Activated effector memory CD4-positive, alpha-beta T cell treated with Interleukin-2 at 50 U/mL for 16 hours (primary cell): ENCODE results near the gene CNTN6.

Source experiments
- DNase-seq: peaks from one replicate; pipeline ENCODE4 v3.0.0-alpha.2; 2020

Gene CNTN6

DNA sequence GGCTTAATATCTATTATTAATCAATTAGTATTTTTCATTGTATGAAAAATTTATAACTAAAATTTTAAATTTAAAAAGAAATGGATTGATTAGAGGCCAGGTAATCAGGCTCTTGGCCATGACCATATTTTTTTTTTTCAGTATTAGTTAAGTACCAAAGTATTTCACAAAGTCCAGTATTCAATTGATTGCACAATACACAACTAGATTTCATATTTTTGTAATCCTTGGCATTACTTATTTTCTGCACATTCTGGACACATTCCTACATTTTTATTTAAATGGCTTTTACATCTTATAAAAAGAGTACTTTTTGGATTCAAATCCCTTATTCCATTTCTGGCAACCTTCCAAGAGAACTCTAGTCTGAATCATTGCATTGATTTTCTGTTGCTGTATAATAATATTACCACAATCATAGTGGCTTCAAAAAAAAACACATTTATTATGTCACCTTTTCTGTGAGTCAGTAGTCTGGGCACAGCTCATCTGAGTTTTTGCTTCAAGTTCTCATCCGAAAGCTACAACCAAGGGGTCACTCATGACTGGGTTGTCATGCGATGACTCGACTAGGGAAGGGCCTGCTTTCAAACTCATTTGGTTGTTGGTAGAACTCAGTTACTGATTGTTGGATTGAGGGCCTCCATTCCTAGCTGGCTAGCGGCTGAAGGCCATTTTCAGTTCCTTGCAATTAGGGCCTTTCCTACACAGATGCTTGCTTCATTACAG is 90.7 kb downstream of the CNTN6 start:
- DNase-seq = no peak

- DNase-seq = no peak
Measured at GRCh38 chr3:1190569-1190968, 97.7 kb downstream of the CNTN6 start.

- no peak for DNase-seq
Measured at GRCh38 chr3:1191026-1191425, 98.2 kb downstream of the CNTN6 start.

- no peak for DNase-seq
Measured at GRCh38 chr3:1195947-1196346, 103.1 kb downstream of the CNTN6 start.

DNA sequence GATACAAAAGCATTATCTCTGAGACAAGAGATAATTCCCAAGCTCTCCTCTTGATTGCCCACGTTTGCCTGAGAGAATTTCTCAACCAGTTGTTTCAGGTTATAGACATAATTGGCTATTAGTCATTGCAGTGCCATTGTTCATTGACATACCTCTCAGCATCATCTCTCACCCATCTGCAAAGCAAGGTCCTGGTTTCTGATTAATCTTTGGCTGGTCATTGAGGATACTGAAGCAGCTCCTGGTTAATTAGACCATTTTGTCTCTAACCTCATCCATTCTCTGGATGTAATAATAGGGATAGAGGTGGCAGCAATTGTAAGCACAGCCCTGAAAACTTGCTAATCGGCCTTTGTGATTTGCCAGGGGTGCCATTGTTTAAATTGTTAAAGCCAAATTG is 104.2 kb downstream of the CNTN6 start:
- no peak for DNase-seq

DNA sequence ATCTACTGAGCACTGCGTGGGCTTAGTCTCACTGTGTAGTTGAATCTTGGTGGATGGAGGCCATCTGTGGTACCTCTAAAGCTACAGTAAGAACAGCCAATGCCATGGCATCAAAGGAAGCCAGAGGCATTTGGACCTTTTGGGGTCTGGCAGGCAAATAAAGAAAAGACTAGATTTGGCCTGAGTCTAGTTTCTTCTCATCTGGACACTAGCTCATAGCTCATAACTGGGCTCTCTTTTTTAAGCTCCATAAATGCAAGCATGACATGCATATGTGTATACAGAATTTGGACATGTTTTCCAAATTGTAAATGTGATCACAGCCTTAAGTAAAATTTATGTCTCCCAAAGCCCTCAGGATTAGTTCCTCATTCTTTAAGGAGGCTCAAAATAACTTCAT is 107.5 kb downstream of the CNTN6 start:
- no peak for DNase-seq

DNA sequence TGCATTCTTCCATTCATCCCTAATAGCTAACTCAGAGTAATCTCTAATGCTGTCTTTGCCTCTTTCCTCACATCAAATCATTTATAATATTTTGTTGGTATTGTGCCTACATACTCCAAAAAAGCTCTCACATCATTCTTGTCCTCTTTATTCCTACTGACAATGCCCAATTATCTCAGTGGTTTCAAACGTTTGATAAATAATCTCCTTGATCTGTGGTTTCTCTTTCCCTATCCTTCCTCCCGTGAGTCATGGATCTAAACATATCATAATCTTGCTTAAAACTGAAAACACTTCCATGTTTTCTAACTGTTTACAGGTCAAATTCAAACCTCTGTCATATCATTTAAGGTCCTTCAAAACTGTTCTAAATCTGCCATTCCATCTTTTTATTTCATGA is 115.1 kb downstream of the CNTN6 start:
- no peak for DNase-seq

GRCh38 chr3:1214933-1215332 is 122.1 kb downstream of the CNTN6 start:
- DNase-seq = no peak

- DNase-seq = no peak
Measured at GRCh38 chr3:1216856-1217255, 124.0 kb downstream of the CNTN6 start.

DNA sequence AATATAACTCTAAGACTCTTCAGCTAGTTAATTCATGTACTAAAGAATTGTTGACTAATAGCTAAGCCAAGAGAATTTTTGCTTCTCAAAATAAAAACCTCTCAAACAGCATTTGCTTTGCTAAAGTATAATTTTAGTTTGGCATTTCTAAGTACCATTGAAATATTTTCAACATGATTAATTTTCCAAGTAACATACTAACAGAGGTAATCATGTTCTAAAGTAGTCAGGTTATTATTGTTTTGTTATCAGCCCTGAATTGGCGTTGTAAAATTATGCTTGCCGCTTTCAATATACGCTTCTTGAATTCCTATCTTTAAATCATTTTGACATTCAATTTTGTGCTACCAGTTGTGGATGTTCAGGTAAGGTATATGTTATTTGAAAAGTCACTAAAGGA is 134.3 kb downstream of the CNTN6 start:
- DNase-seq = no peak

GRCh38 chr3:1228289-1228688 is 135.5 kb downstream of the CNTN6 start:
- DNase-seq = no peak

DNA sequence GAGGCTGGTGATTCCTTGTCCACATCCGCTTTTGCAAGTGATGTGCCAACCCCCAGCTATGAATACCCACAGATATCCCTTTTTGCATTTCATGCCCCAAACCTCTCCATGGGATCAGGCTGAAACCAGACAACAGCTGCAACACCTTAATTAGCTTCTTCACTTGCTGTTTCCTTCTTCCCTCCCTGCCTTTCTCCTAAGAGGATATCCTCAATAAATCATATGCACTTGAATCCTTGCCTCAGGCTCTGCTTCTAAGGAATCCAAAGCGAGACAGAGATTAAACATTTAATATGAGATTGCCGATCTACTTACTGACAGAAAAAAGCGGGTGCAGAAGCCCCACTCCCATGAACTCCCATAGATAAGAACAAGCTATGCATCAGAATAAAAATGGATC is 138.1 kb downstream of the CNTN6 start:
- DNase-seq = no peak

GRCh38 chr3:1232276-1232675 is 139.5 kb downstream of the CNTN6 start:
- DNase-seq = no peak

DNA sequence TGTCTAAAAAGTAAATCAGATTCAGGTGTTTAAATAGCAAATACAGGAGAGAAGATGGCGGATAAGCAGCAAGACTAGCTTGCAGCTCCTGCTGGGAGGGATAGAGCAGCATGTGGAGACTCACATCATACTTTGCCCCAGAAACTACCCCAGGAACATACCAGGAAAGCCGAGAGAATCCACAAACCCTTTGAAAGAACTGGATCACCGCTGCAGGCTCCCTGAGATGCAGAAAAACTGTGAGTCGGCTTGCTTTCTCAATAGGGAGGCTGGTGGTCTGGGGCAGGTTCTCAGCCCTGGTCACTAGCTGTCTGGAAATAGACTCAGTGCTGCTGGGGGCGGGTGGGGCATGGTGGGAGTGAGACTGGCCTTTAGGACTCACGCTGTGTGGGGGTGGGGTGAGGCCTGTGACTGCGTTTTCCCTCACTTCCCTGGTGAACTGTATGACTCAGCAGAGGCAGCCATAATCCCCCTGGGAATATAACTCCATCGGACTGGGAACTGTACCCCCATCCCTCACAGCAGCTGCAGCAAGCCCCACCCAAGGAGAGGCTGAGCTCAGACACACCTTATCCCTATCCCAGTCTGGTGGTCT is 142.8 kb downstream of the CNTN6 start:
- no peak for DNase-seq

DNA sequence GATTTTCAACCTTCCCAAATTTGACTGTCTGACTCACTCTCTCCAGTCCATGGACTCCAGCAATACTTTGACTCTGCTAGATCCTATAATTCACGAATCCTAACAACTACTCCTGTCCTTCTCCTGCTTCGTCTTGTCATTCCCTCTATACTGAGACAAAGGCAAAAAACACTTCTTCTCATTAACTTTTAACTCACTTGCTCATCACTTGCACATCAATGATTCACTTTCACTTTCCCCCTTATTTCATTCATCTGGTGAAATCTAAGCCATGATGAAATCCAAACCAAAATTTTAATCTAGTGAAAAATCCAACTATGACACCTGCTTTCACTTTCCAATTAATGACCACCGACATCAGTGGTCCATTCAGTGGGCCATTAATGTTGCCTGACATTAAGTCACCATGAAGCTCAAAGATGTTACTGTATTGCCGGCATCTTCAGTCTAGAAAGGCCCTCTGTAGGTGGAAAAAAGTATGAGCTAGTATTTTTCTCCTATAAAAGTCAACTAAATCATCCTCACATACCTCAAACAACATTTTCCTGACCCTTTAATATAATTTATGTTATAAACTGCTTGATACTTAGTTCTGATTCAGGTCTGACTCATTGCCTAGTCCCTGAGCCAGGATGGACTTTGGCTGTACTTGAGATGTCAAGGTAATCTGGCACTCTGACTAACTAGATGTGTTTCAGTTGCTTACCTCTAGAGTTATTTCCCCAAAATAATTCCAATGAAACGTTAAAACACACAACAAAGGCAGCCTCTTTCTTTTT is 158.6 kb downstream of the CNTN6 start:
- no peak for DNase-seq

DNA sequence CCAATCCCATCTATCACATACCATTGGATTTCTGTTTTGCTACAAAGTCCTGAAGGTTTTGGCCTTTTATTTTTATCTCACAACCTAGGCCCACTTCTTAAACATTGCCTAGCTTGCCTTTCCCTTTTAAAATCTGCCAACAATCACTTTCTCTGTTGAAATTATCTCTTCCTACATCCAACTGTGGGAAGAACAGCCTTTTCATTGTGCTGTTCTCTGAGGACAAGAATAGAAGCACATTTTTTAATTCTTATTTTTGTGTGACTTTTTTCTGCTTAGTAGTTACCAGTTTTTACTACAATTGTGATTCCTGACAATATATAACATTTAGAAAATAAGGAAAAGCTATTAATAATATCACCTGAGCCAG is 159.2 kb downstream of the CNTN6 start:
- DNase-seq = no peak

DNA sequence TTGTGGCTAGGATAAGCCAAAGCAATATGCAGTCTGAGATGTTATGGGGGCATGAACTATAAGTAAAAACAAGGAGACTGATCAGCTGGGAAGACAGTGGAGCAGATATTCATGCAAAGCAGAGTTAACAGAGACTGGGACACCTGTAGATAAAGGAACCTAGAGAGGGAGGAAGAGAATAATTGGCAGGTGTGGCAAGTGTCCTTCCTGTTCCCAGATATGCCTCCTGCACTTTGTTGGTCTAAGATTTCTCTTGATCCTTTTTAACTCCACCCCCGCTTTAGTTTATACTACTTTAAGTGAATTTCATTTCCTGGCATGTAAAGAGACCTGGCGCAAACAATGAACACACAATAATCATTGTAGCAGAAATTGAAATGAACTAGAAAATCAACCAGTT is 169.4 kb downstream of the CNTN6 start:
- no peak for DNase-seq

- no peak for DNase-seq
Measured at GRCh38 chr3:1263121-1263520, 170.3 kb downstream of the CNTN6 start.

DNA sequence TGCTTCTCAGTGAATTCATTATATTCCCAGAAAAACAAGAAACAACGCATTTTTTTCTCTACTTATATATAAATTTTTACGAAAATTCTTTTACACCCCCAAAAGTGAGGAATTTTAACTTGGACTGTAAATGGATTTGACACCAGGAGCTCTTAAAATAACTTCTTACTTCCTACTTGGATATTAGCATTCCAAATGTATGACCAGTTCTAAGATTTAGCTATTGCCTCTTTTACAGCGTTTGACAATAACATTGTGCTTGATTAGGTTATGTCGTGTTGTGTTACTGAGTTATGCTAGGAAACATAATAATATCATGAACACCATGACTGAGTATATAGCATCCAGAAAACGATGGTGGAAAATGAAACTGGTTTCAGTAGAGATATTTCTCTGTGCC is 177.0 kb downstream of the CNTN6 start:
- no peak for DNase-seq

- DNase-seq = no peak
Measured at GRCh38 chr3:1272546-1273265, 179.9 kb downstream of the CNTN6 start.

DNA sequence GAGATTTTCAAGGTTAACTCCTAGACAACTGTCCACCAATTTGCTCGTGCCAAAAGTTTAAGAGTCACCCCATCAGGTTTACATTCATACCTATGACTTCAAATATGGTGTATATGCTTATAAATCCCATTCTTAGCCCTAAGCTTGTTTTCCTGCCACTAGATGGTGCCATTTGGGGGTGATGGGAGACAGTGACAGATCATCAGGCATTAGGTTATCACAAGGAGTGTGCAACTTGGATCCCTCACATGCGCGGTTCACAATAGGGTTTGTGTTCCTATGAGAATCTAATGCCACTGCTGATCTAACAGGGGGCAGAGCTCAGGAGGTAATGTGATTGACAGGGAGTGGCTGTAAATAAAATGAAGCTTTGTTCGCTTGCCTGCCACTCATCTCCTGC is 182.7 kb downstream of the CNTN6 start:
- DNase-seq = no peak

GRCh38 chr3:1287815-1288214 is 195.0 kb downstream of the CNTN6 start:
- no peak for DNase-seq

- no peak for DNase-seq
Measured at GRCh38 chr3:1288805-1289494, 196.1 kb downstream of the CNTN6 start.
